OCI-LY1 (cell line): ENCODE measurements around the gene HELZ2.

Source experiments
- H2AFZ ChIP-seq: fragments of 200-600 bp; sonication (generic), shearing (Covaris generic); 2 replicates; pipeline ENCODE4 v1.6.0; 2014; ENCODE audit warnings: antibody characterized with exemption, mild to moderate bottlenecking, low read length
- H3F3A ChIP-seq: fragments of 200-600 bp; sonication (generic), shearing (Covaris generic); 2 replicates; pipeline ENCODE4 v1.6.0; 2014; ENCODE audit warnings: mild to moderate bottlenecking, antibody characterized with exemption, low read length, moderate library complexity; ENCODE audit not compliant: insufficient read depth
- H3K27ac ChIP-seq: fragments of 200-600 bp; sonication (generic); 2 replicates; pipeline ENCODE4 v1.5.1; 2014; ENCODE audit warnings: low read length, mixed run types, mild to moderate bottlenecking, low read depth; ENCODE audit not compliant: poor library complexity, severe bottlenecking
- H3K27me3 ChIP-seq: fragments of 200-600 bp; sonication (generic); 2 replicates; pipeline ENCODE4 v1.6.0; 2014; ENCODE audit warnings: antibody characterized with exemption, mild to moderate bottlenecking, low read length, moderate library complexity; ENCODE audit not compliant: insufficient read depth
- H3K36me3 ChIP-seq: fragments of 200-600 bp; sonication (generic); 2 replicates; pipeline ENCODE4 v1.6.1; 2014; ENCODE audit warnings: mild to moderate bottlenecking, antibody characterized with exemption, low read length, moderate library complexity, mixed read lengths; ENCODE audit not compliant: insufficient read depth
- H3K4me1 ChIP-seq: fragments of 200-600 bp; sonication (generic); 2 replicates; pipeline ENCODE4 v1.5.1; 2014; ENCODE audit warnings: mild to moderate bottlenecking, low read length, moderate library complexity; ENCODE audit not compliant: insufficient read depth, severe bottlenecking
- H3K4me2 ChIP-seq: fragments of 200-600 bp; sonication (generic), shearing (Covaris generic); 2 replicates; pipeline ENCODE4 v1.6.1; 2014; ENCODE audit warnings: low read length
- H3K4me3 ChIP-seq: fragments of 200-600 bp; sonication (generic); 2 replicates; pipeline ENCODE4 v1.5.1; 2014; ENCODE audit warnings: low read length, low read depth, mild to moderate bottlenecking, mixed read lengths; ENCODE audit not compliant: poor library complexity, severe bottlenecking
- H3K79me2 ChIP-seq: fragments of 200-600 bp; shearing (Covaris generic); 2 replicates; pipeline ENCODE4 v1.6.1; 2016; ENCODE audit warnings: mixed run types, low read length, mixed read lengths; ENCODE audit not compliant: insufficient read depth
- H3K9ac ChIP-seq: fragments of 200-600 bp; sonication (generic), shearing (Covaris generic); 2 replicates; pipeline ENCODE4 v1.6.1; 2014; ENCODE audit warnings: mild to moderate bottlenecking, low read length, mixed read lengths
- H3K9me2 ChIP-seq: fragments of 200-600 bp; sonication (generic), shearing (Covaris generic); 2 replicates; pipeline ENCODE4 v1.6.1; 2014; ENCODE audit warnings: low read depth, mild to moderate bottlenecking, low read length, mixed read lengths
- H3K9me3 ChIP-seq: fragments of 200-600 bp; shearing (Covaris generic); 2 replicates; pipeline ENCODE4 v1.6.1; 2014; ENCODE audit warnings: low read length, mixed read lengths
- H4K20me1 ChIP-seq: fragments of 200-600 bp; sonication (generic), shearing (Covaris generic); 2 replicates; pipeline ENCODE4 v1.6.0; 2016; ENCODE audit warnings: mild to moderate bottlenecking, low read length; ENCODE audit not compliant: insufficient read depth
- CTCF ChIP-seq: fragments of 200-600 bp; sonication (generic), shearing (Covaris generic); IDR thresholded peaks from 2 replicates; pipeline ENCODE4 v1.5.1; 2017; ENCODE audit warnings: mild to moderate bottlenecking, antibody characterized with exemption, low read length, moderate library complexity, mixed read lengths
- EZH2 ChIP-seq: fragments of 200-600 bp; sonication (generic), shearing (Covaris generic); IDR thresholded peaks from 2 replicates; pipeline ENCODE4 v1.8.0; 2017; ENCODE audit warnings: borderline replicate concordance, mixed run types, mild to moderate bottlenecking, antibody characterized with exemption, low read length, moderate library complexity, mixed read lengths

The HELZ2 gene

GRCh38 chr20:63590218-63591146, 16.4 kb upstream of the HELZ2 start:
- TF ChIP-seq EZH2 (no peak), CTCF (no peak)
- H2AFZ ChIP-seq = no peak overlapping the region
- no peaks in the 10 kb centered on the region for H3K27me3 ChIP-seq
- no peaks in the 10 kb centered on the region for H3K4me1 ChIP-seq
- no peaks in the 10 kb centered on the region for H3F3A ChIP-seq
- H3K9me2 ChIP-seq = no peaks in the 10 kb centered on the region
- no peaks in the 10 kb centered on the region for H4K20me1 ChIP-seq
- no peaks in the 10 kb centered on the region for H3K9me3 ChIP-seq
- H3K9ac ChIP-seq = no peak overlapping the region
- no peak overlapping the region for H3K4me2 ChIP-seq
- H3K4me3 ChIP-seq = no peak overlapping the region
- no peak overlapping the region for H3K27ac ChIP-seq
- peaks cover 42% of the 10 kb centered on the region for H3K36me3 ChIP-seq
- H3K79me2 ChIP-seq = no peaks in the 10 kb centered on the region

GRCh38 chr20:63589261-63590217, 15.5 kb upstream of the HELZ2 start:
- Histone ChIP-seq H3K27ac (no peak overlapping the region), H3K4me2 (no peak overlapping the region), H3K9ac (no peak overlapping the region), H3F3A (no peaks in the 10 kb centered on the region), H3K27me3 (no peaks in the 10 kb centered on the region), H3K9me2 (no peaks in the 10 kb centered on the region), H2AFZ (no peak overlapping the region), H4K20me1 (no peaks in the 10 kb centered on the region), H3K9me3 (no peaks in the 10 kb centered on the region), H3K36me3 (peaks cover 39% of the 10 kb centered on the region), H3K79me2 (no peaks in the 10 kb centered on the region), H3K4me3 (no peak overlapping the region), H3K4me1 (no peaks in the 10 kb centered on the region)
- TF ChIP-seq CTCF (no peak), EZH2 (no peak)

GRCh38 chr20:63588641-63589041, 14.6 kb upstream of the HELZ2 start:
- Histone ChIP-seq H3K27ac (no peak overlapping the region), H3K4me1 (no peaks in the 10 kb centered on the region), H3K9me3 (no peaks in the 10 kb centered on the region), H3K4me3 (no peak overlapping the region), H2AFZ (no peak overlapping the region), H3F3A (no peaks in the 10 kb centered on the region), H3K9ac (no peak overlapping the region), H3K36me3 (peaks cover 36% of the 10 kb centered on the region), H3K27me3 (no peaks in the 10 kb centered on the region), H4K20me1 (no peaks in the 10 kb centered on the region), H3K4me2 (no peak overlapping the region), H3K79me2 (no peaks in the 10 kb centered on the region), H3K9me2 (no peaks in the 10 kb centered on the region)
- TF ChIP-seq EZH2 (no peak), CTCF (no peak)
